HCT116 (cell line): ENCODE data around the gene PPIF. TPM values are rescaled to one million over a fixed set of nuclear protein-coding genes. Genes with fewer than 3 reads are reported as not detected.

ENCODE experiments used
- ATAC-seq: fragments of 200-7000 bp; cut with Tn5 transposase; 2 replicates; pipeline ENCODE4 v1.9.1; 2020; ENCODE audit warnings: mild to moderate bottlenecking, moderate library complexity
- BruUV-seq: library from RNA; stranded (reverse); fragments of 400-500 nt; replicated peaks from 2 replicates; lab custom pipeline; 2021; lab: Mats Ljungman, UMichigan
- CTCF ChIA-PET: fragments of 300-600 bp; sonication (Branson Sonifier 250); formaldehyde crosslinking; loops from one replicate; lab custom pipeline; 2021; ENCODE audit warnings: antibody characterized with exemption; lab: Charles Lee
- POLR2A ChIA-PET: fragments of 300-600, 350-600 bp; sonication (Branson Sonifier 250); formaldehyde crosslinking; loops from one replicate; lab custom pipeline; 2021; ENCODE audit warnings: antibody characterized with exemption; lab: Charles Lee
- RAD21 ChIA-PET, 2 experiments: fragments of 300-600 bp; sonication (Branson Sonifier 250); formaldehyde crosslinking; loops; one replicate each; lab custom pipeline; 2023; ENCODE audit warnings: low total read pairs in 2 of 2; ENCODE audit not compliant: uncharacterized antibody in 2 of 2, unreplicated experiment in 2 of 2, low non-redundant PET in 1 of 2; lab: Charles Lee
- DNase-seq: peaks from one replicate; pipeline ENCODE4 v3.0.0-alpha.2; 2010; ENCODE audit warnings: low read depth, low spot score
- H2AFZ ChIP-seq: fragments of 200-600 bp; shearing (Covaris generic), sonication (generic); 2 replicates; pipeline ENCODE4 v1.6.1; 2017; ENCODE audit warnings: low read depth, mixed run types, mixed read lengths, antibody characterized with exemption, low read length; ENCODE audit not compliant: poor library complexity, severe bottlenecking
- H3K27ac ChIP-seq: 2 replicates; pipeline ENCODE4 v1.5.1; 2012; ENCODE audit warnings: low read depth, low read length
- H3K27me3 ChIP-seq: fragments of 200-600 bp; sonication (generic); 2 replicates; pipeline ENCODE4 v1.6.1; 2016; ENCODE audit warnings: mixed run types, low read length, mixed read lengths; ENCODE audit not compliant: insufficient read depth
- H3K36me3 ChIP-seq, 2 experiments: fragments of 200-500 bp in 1 of 2; fragments of 200-600 bp in 1 of 2; sonication (Bioruptor generic) in 1 of 2; sonication (generic) in 1 of 2; 2 replicates each; pipeline versions ENCODE4 v1.5.1 to v1.6.1; 2014 to 2016; ENCODE audit warnings: low read length in 2 of 2, inconsistent platforms in 1 of 2, mixed read lengths in 1 of 2, mixed run types in 1 of 2; ENCODE audit not compliant: insufficient read depth in 2 of 2, control insufficient read depth in 1 of 2
- H3K4me1 ChIP-seq, 2 experiments: fragments of 200-600 bp in 1 of 2; sonication (generic) in 1 of 2; 2 replicates each; pipeline versions ENCODE4 v1.5.1 to v1.6.1; 2012 to 2017; ENCODE audit warnings: low read length in 2 of 2, inconsistent platforms in 1 of 2, mild to moderate bottlenecking in 1 of 2, mixed read lengths in 1 of 2, mixed run types in 1 of 2, moderate library complexity in 1 of 2; ENCODE audit not compliant: insufficient read depth in 2 of 2, control insufficient read depth in 1 of 2
- H3K4me2 ChIP-seq: fragments of 200-600 bp; sonication (generic); 2 replicates; pipeline ENCODE4 v1.6.1; 2017; ENCODE audit warnings: mixed run types, low read length, mixed read lengths
- H3K4me3 ChIP-seq, 2 experiments: fragments of 200-600 bp in 1 of 2; sonication (generic) in 1 of 2; replicated peaks in 1 of 2; 2 replicates each; pipeline ENCODE4 v1.5.1; 2011 to 2016; ENCODE audit warnings: low read length in 2 of 2, control low read depth in 1 of 2, low read depth in 1 of 2, mild to moderate bottlenecking in 1 of 2, mixed read lengths in 1 of 2, mixed run types in 1 of 2
- H3K79me2 ChIP-seq: fragments of 200-600 bp; sonication (generic); 2 replicates; pipeline ENCODE4 v1.6.1; 2017; ENCODE audit warnings: mild to moderate bottlenecking, mixed run types, low read length, moderate library complexity, mixed read lengths; ENCODE audit not compliant: insufficient read depth
- H3K9ac ChIP-seq: fragments of 200-600 bp; sonication (generic); 2 replicates; pipeline ENCODE4 v1.6.1; 2016; ENCODE audit warnings: low read length, mixed read lengths
- H3K9me2 ChIP-seq: fragments of 200-600 bp; sonication (generic), shearing (Covaris generic); 2 replicates; pipeline ENCODE4 v1.6.1; 2017; ENCODE audit warnings: mixed run types, mild to moderate bottlenecking, moderate library complexity; ENCODE audit not compliant: insufficient read depth
- H3K9me3 ChIP-seq, 2 experiments: fragments of 200-500 bp in 1 of 2; fragments of 200-600 bp in 1 of 2; sonication (Bioruptor generic) in 1 of 2; sonication (generic) in 1 of 2; 2 replicates each; pipeline ENCODE4 v1.6.1; 2014 to 2017; ENCODE audit warnings: low read length in 2 of 2, mixed read lengths in 2 of 2, inconsistent platforms in 1 of 2, low read depth in 1 of 2, mild to moderate bottlenecking in 1 of 2, mixed run types in 1 of 2, moderate library complexity in 1 of 2; ENCODE audit not compliant: control insufficient read depth in 1 of 2, insufficient read depth in 1 of 2
- H4K20me1 ChIP-seq: fragments of 200-600 bp; sonication (generic), shearing (Covaris generic); 2 replicates; pipeline ENCODE4 v1.6.1; 2017; ENCODE audit warnings: mixed run types, mild to moderate bottlenecking, moderate library complexity; ENCODE audit not compliant: insufficient read depth
- RAD21 ChIP-seq: IDR thresholded peaks from 2 replicates; pipeline ENCODE4 v1.6.1; 2012; ENCODE audit warnings: low read depth, mild to moderate bottlenecking
- SRF ChIP-seq: IDR thresholded peaks from 2 replicates; pipeline ENCODE4 v1.6.1; 2012; ENCODE audit warnings: low read depth
- YY1 ChIP-seq: IDR thresholded peaks from 2 replicates; pipeline ENCODE4 v1.6.1; 2011; ENCODE audit warnings: low read length, low read depth, moderate library complexity, mild to moderate bottlenecking; ENCODE audit not compliant: insufficient replicate concordance; ENCODE audit errors: extremely low read depth
- ZNF274 ChIP-seq: fragments of 200-500 bp; sonication (Bioruptor generic); IDR thresholded peaks from 2 replicates; pipeline ENCODE4 v1.6.1; 2014; ENCODE audit warnings: mild to moderate bottlenecking, low read depth, low read length, inconsistent platforms
- intact Hi-C: fragments of 100-400 bp; cut with micrococcal nuclease; formaldehyde crosslinking; loops from 2 replicates; pipeline ENCODE4 v1.10.0; 2022
- total RNA-seq: library from RNA; stranded (reverse); gene quantifications from one replicate; pipeline ENCODE4 v1.2.1, GENCODE V29; 2021; ENCODE audit not compliant: unreplicated experiment
- TF ChIP-seq, protein P1 (sequence below): IDR thresholded peaks from 2 replicates; pipeline ENCODE4 v1.6.1; 2011; ENCODE audit warnings: mild to moderate bottlenecking, low read length, moderate library complexity; ENCODE audit not compliant: insufficient replicate concordance; ENCODE audit errors: extremely low read depth
- TF ChIP-seq, protein P2 (sequence below), 3 experiments: fragments of 200-600 bp in 1 of 3; sonication (generic) in 1 of 3; IDR thresholded peaks in 2 of 3; conservative IDR thresholded peaks in 1 of 3; 2 replicates each; pipeline ENCODE4 v1.5.1; 2012 to 2017; ENCODE audit warnings: low read depth in 2 of 3, low read length in 2 of 3, antibody characterized with exemption in 1 of 3, borderline replicate concordance in 1 of 3, control low read depth in 1 of 3, mild to moderate bottlenecking in 1 of 3, mixed read lengths in 1 of 3, mixed run types in 1 of 3, moderate library complexity in 1 of 3; ENCODE audit not compliant: insufficient read depth in 1 of 3

PPIF gene
- total RNA-seq, 1 experiment from 2014 or later = 85.0 TPM

DNA sequence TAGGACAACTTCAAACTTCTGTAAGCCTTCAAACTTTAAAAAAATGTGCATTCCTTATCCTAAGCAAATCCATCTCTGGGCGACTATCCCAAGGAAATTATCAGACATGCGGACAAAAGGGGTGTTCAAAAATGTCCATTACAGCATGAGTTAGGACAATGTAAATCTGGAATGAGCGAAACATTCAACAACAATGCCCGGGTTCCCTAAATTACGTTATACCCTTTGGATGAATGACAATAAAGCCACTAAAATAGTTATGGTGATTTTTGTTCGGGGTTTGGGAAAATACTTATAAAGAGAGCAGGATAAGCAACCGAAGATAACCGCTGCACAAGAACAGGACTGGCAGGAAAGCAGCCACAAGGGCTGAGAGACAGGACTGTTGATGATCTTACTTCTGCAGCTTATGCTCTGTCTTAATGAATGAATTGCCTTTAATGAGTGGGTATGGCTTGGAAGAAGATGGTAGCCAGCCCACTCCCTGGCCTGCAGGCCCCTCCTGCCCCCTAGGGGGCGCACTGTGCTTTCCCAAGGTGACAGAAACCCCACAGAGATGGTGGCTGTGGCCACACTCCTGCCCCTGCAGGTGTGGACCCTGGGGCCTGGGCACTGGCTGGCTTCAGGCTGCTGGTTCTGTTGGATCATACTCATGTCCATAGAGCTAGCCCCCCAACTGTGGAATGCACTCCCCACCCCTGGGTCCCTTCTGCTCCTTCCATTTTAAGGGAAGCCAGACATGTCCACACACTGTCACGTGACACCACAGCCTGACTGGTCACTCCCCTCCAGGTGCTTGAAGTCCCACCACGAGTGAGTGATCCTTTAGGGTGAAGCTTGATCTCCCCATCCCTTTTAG lies 53.1 kb downstream of the PPIF start:
- TF ChIP-seq ZNF274 (no peak), YY1 (peak; percentile 50), RAD21 (peak; percentile 79), SRF (no peak)
- TF ChIP-seq, protein P1, sequence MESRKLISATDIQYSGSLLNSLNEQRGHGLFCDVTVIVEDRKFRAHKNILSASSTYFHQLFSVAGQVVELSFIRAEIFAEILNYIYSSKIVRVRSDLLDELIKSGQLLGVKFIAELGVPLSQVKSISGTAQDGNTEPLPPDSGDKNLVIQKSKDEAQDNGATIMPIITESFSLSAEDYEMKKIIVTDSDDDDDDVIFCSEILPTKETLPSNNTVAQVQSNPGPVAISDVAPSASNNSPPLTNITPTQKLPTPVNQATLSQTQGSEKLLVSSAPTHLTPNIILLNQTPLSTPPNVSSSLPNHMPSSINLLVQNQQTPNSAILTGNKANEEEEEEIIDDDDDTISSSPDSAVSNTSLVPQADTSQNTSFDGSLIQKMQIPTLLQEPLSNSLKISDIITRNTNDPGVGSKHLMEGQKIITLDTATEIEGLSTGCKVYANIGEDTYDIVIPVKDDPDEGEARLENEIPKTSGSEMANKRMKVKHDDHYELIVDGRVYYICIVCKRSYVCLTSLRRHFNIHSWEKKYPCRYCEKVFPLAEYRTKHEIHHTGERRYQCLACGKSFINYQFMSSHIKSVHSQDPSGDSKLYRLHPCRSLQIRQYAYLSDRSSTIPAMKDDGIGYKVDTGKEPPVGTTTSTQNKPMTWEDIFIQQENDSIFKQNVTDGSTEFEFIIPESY = no peak
- TF ChIP-seq, protein P2, sequence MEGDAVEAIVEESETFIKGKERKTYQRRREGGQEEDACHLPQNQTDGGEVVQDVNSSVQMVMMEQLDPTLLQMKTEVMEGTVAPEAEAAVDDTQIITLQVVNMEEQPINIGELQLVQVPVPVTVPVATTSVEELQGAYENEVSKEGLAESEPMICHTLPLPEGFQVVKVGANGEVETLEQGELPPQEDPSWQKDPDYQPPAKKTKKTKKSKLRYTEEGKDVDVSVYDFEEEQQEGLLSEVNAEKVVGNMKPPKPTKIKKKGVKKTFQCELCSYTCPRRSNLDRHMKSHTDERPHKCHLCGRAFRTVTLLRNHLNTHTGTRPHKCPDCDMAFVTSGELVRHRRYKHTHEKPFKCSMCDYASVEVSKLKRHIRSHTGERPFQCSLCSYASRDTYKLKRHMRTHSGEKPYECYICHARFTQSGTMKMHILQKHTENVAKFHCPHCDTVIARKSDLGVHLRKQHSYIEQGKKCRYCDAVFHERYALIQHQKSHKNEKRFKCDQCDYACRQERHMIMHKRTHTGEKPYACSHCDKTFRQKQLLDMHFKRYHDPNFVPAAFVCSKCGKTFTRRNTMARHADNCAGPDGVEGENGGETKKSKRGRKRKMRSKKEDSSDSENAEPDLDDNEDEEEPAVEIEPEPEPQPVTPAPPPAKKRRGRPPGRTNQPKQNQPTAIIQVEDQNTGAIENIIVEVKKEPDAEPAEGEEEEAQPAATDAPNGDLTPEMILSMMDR (IDR thresholded peaks at IDR 0.05 in 2 of 3, conservative IDR thresholded peaks at IDR 0.05 in 1 of 3; ENCODE audit: borderline replicate concordance in 1 of 3, insufficient read depth in 1 of 3, low read depth in 2 of 3, low read length in 2 of 3) = peak; percentile 80 to 95 (median 90)
- no peaks in the 10 kb centered on the region for H3K79me2 ChIP-seq
- CTCF ChIA-PET = interaction anchor here (0.6 to 2.2 kb wide), 4 partner anchors 26 to 87 kb away, joined by 3 to 12 read pairs (median 6); no protein-coding TSS in a partner anchor
- POLR2A ChIA-PET = no interaction called here
- BruUV-seq = no TSS peak
- H3K27ac ChIP-seq = no peak overlapping the region
- H3K27me3 ChIP-seq = no peaks in the 10 kb centered on the region
- RAD21 ChIA-PET = no interaction called here
- no peak overlapping the region for H3K4me3 ChIP-seq
- intact Hi-C loops = loop anchor here (1.0 kb wide), 1 partner anchor 87 kb away; no protein-coding TSS in a partner anchor
- no peak overlapping the region for H3K4me2 ChIP-seq
- peak; percentile 91 for ATAC-seq
- DNase-seq = peak; percentile 8
- no peaks in the 10 kb centered on the region for H3K36me3 ChIP-seq
- H4K20me1 ChIP-seq = no peaks in the 10 kb centered on the region
- H2AFZ ChIP-seq = no peak overlapping the region
- no peak overlapping the region for H3K9ac ChIP-seq
- no peaks in the 10 kb centered on the region for H3K9me2 ChIP-seq
- peaks cover 0 to 6% of the 10 kb centered on the region in 2 experiments; a peak in 1 of 4 replicates for H3K4me1 ChIP-seq
- no peaks in the 10 kb centered on the region for H3K9me3 ChIP-seq
